Muscle layer of duodenum (tissue), 2 donors: Measurements from ENCODE around the gene AKAP7.

Experiments
- H3K27ac ChIP-seq: one replicate; pipeline ENCODE4 v1.7.0; 2013; ENCODE audit warnings: mild to moderate bottlenecking, low read length
- H3K27me3 ChIP-seq: one replicate; pipeline ENCODE4 v1.7.0; 2013; ENCODE audit warnings: low read depth, mild to moderate bottlenecking, control low read depth, low read length
- H3K36me3 ChIP-seq, 2 donors: one replicate each; pipeline ENCODE4 v1.7.0; 2013; ENCODE audit warnings: low read length in 2 of 2, control low read depth in 1 of 2, mild to moderate bottlenecking in 1 of 2; ENCODE audit not compliant: insufficient read depth in 2 of 2, control insufficient read depth in 1 of 2
- H3K4me1 ChIP-seq, 2 donors: one replicate each; pipeline ENCODE4 v1.7.0; 2013; ENCODE audit warnings: low read length in 2 of 2, mild to moderate bottlenecking in 2 of 2, control low read depth in 1 of 2, moderate library complexity in 1 of 2; ENCODE audit not compliant: insufficient read depth in 2 of 2, control insufficient read depth in 1 of 2
- H3K4me3 ChIP-seq, 2 donors: one replicate each; pipeline ENCODE4 v1.7.0; 2013; ENCODE audit warnings: low read length in 2 of 2, low read depth in 1 of 2, mild to moderate bottlenecking in 1 of 2
- H3K9me3 ChIP-seq, 2 donors: one replicate each; pipeline ENCODE4 v1.7.0; 2013; ENCODE audit warnings: low read length in 2 of 2, control low read depth in 1 of 2, mild to moderate bottlenecking in 1 of 2; ENCODE audit not compliant: control insufficient read depth in 1 of 2
- donor health status: healthy.

AKAP7 gene

DNA sequence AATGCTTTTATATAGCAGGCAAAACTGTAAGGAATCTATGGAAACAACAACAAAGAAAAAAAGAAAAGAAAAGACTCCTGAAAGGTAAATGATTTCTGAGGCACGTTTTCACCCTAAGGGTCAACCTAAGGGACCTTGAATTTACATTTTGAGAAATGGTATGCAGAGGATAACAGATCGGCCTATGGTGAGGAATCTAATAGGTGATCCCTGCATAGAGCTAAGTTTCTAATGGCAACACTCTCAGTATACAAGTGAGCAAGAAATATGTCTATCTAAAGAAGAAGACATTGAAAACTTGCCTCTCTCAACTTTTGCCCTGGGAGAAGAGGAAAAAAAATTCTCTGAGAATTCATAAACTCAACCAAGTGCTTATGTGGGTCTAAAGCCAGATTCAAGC, 18.9 kb upstream of the AKAP7 start:
- Histone ChIP-seq H3K27ac (no peak overlapping the region), H3K27me3 (no peaks in the 10 kb centered on the region), H3K4me1 (no peaks in the 10 kb centered on the region), H3K4me3 (no peak overlapping the region), H3K9me3 (no peaks in the 10 kb centered on the region), H3K36me3 (no peaks in the 10 kb centered on the region)

DNA sequence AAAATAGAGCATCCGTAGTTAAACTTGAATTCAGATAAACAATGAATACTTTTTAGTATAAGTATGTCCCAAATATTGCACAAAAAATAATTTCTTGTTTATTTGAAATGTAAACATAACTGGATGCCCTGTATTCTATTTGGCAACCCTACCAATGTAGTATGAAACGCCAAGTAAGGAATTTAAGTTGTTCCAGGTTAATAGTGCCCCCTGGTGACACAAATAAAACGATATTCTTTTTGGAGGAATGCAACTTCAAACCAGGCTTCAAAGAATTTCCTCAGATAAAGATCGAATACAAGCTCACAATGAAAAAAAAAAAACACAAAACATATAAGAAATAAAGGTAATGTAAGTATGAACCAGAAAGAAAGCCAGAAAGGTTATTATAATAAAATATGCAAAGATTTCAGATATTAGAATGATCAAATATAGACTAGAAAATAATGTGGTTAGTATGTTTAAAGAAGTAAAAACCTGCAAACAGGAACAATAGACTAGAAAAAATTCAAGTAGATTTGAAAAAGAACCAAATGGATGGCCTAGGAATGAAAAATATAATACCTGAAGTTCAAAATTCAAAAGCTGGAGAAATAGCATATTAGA, 18.4 kb upstream of the AKAP7 start:
- no peaks in the 10 kb centered on the region for H3K4me1 ChIP-seq
- H3K4me3 ChIP-seq = no peak overlapping the region
- no peak overlapping the region for H3K27ac ChIP-seq
- H3K27me3 ChIP-seq = no peaks in the 10 kb centered on the region
- H3K36me3 ChIP-seq = no peaks in the 10 kb centered on the region
- no peaks in the 10 kb centered on the region for H3K9me3 ChIP-seq

DNA sequence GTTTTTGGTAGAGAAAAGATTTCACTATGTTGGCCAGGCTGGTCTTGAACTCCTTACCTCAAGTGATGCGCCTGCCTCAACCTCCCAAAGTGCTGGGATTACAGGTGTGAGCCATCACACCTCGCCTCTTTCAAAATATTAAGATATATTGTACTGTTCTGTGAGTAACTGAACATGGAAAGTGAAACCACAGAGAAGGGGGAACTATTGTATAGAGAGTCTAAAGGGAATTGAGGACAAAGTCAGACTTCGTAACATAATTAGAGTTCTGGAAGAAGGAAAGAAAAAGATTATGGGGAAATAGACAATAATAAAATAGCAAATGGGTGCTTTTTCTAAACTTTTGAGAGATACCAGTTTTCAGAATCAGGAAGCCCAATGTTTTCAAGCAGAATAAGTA, 17.4 kb upstream of the AKAP7 start:
- H3K4me3 ChIP-seq = no peak overlapping the region
- H3K27ac ChIP-seq = no peak overlapping the region
- H3K9me3 ChIP-seq = no peaks in the 10 kb centered on the region
- no peaks in the 10 kb centered on the region for H3K27me3 ChIP-seq
- no peaks in the 10 kb centered on the region for H3K4me1 ChIP-seq
- H3K36me3 ChIP-seq = no peaks in the 10 kb centered on the region

DNA sequence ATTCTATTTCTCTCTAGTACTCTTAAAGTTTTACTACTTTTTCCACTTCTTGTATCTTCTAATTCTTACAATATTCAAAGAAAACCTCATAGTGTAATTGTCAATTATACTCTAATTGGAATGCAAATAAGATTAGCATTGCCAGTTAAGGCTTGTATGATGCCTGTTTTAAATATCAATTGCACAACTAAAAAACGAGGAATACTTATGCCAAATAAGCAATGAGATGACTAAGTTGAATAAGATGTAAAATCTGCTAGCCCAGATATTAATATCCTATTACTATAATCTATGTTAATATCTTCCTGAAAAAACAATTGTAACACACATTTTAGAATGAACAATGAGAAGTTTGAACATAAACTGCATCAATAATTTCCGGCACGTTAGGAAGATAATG, 13.3 kb upstream of the AKAP7 start:
- Histone ChIP-seq H3K27ac (no peak overlapping the region), H3K4me3 (no peak overlapping the region), H3K9me3 (no peaks in the 10 kb centered on the region), H3K27me3 (no peaks in the 10 kb centered on the region), H3K4me1 (no peaks in the 10 kb centered on the region), H3K36me3 (no peaks in the 10 kb centered on the region)

- no peaks in the 10 kb centered on the region for H3K9me3 ChIP-seq
- H3K27me3 ChIP-seq = no peaks in the 10 kb centered on the region
- H3K36me3 ChIP-seq = no peaks in the 10 kb centered on the region
- no peak overlapping the region for H3K27ac ChIP-seq
- no peaks in the 10 kb centered on the region for H3K4me1 ChIP-seq
- H3K4me3 ChIP-seq = no peak overlapping the region
Measured at GRCh38 chr6:131122516-131122915, 12.8 kb upstream of the AKAP7 start.

DNA sequence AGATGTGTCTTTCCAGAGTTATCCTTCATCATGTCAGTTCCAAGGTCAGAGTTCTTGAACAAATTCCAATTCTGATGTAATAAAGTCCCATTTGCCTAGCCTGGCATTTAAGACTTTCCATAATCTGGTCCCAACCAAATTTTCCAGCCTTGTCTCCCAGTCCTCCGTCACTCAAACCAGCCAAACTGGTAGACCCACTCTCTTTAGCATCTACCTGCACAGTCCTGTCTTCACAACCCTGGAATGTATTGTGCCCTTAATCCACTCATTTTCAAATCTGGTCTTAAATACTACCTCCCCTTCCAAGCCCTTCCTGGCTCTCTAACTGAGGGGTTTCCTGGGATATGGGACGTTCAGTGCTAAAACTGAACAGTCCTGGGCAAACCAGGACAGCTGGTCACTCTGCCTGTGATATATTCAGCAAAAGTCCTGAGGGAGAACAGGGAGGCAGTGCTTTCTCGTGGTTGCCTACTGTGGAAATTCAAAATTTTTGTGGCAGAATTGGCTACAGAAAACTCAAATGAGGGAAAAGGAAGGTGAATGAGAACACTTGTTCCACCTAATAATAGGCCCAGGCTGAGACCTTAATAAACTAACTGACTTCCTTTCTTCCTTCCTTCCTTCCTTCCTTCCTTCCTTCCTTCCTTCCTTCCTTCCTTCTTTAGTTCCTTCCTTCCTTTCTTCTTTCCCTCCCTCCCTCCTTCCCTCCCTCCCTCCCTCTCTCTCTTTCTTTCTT, 10.8 kb upstream of the AKAP7 start:
- H3K9me3 ChIP-seq = no peaks in the 10 kb centered on the region
- no peaks in the 10 kb centered on the region for H3K36me3 ChIP-seq
- H3K27me3 ChIP-seq = no peaks in the 10 kb centered on the region
- no peak overlapping the region for H3K4me3 ChIP-seq
- H3K4me1 ChIP-seq = no peaks in the 10 kb centered on the region
- H3K27ac ChIP-seq = no peak overlapping the region

- no peaks in the 10 kb centered on the region for H3K27me3 ChIP-seq
- H3K9me3 ChIP-seq = no peaks in the 10 kb centered on the region
- no peak overlapping the region for H3K27ac ChIP-seq
Measured at GRCh38 chr6:131125431-131125830, 9.8 kb upstream of the AKAP7 start.

DNA sequence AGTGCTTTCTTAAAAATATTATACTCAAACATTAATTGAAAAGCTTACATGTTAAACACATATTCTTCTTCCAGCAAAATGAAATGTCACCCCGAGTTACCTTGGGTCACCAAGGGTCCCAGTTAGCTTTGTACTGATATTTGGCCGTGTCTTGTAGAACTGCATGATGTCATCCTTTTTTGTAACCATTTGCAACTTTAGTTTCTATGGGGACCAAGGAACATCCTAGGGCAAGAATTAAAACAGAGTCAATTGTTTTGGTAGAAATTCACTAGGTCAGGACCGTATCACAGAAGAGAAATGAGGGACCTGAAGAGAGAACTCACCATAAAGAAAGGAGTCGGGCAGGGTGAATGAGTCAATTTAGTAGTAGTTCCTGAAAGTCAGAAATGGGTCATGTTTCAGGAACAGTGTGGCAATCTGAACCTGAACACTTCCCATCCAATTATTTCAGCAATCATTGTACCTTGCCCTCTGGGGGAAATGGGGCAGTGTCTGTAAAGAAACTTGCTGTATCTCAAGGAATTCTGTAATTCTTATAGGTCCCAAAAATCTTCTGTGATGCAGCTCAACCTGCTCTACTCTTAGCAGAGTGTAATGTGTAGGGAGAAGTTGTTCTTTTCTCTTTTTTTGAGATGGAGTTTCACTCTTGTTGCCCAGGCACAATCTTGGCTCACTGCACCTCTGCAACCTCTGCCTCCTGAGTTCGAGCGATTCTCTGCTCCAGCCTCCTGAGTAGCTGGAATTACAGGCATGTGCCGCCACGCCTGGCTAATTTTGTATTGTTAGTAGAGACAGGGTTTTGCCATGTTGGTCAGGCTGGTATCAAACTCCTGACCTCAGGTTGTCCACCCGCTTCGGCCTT, 5.3 kb upstream of the AKAP7 start:
- H3K27ac ChIP-seq = no peak overlapping the region
- no peaks in the 10 kb centered on the region for H3K27me3 ChIP-seq
- no peaks in the 10 kb centered on the region for H3K4me1 ChIP-seq
- H3K4me3 ChIP-seq = no peak overlapping the region
- no peaks in the 10 kb centered on the region for H3K36me3 ChIP-seq
- no peaks in the 10 kb centered on the region for H3K9me3 ChIP-seq

More at GRCh38 chr6:131125431-131125830, 9.8 kb upstream of the AKAP7 start:
- no peak overlapping the region for H3K4me3 ChIP-seq
- H3K36me3 ChIP-seq = no peaks in the 10 kb centered on the region
- no peaks in the 10 kb centered on the region for H3K4me1 ChIP-seq

- Histone ChIP-seq H3K4me1 (no peaks in the 10 kb centered on the region), H3K36me3 (no peaks in the 10 kb centered on the region), H3K4me3 (no peak overlapping the region), H3K27me3 (no peaks in the 10 kb centered on the region), H3K27ac (no peak overlapping the region), H3K9me3 (no peaks in the 10 kb centered on the region)
Measured at GRCh38 chr6:131130554-131130940, 4.7 kb upstream of the AKAP7 start.

- Histone ChIP-seq H3K27me3 (no peaks in the 10 kb centered on the region), H3K4me1 (no peaks in the 10 kb centered on the region), H3K36me3 (no peaks in the 10 kb centered on the region), H3K9me3 (no peaks in the 10 kb centered on the region), H3K4me3 (no peak overlapping the region), H3K27ac (no peak overlapping the region)
Measured at GRCh38 chr6:131132360-131132759, 2.9 kb upstream of the AKAP7 start.

DNA sequence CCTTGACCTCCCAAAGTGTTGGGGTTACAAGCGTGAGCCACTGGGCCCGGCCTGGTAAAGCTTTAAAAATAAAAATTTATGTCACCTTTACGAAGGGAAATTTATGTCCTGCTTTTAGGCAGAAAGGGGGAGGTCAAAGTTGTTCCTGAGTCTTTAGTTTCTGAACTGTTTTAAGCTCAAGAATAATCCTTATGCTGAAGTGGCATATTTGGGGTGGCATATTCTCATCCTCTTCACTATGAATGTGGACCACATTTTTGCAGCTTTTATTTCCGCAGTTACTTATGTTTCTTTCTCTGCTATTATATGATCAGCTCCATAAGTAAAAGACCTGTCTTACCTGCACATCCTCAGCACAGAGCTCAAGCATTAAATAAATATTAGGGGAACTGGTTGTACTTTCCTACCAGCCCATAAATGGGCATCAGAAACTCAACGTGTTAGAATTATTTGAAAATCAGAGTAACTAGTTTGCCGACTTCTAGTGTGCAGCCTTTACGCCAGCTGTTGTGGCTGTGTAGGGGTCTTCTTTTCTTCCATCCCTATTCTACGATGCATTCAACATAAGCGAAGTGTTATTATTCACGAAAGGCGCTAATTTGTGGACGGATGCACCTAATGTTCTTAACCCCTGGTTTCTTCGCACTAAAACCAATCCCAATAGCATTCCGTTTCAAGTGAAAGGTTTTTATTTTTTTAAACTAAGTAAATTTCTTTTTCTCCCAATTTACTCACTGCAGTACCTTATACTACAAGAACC, 867 bp upstream of the AKAP7 start:
- Histone ChIP-seq H3K4me3 (peak overlapping the region; percentile 74 to 80), H3K4me1 (no peaks in the 10 kb centered on the region), H3K9me3 (no peaks in the 10 kb centered on the region), H3K27ac (peak overlapping the region; percentile 83), H3K27me3 (no peaks in the 10 kb centered on the region), H3K36me3 (no peaks in the 10 kb centered on the region)
